Liver (tissue), 9 donors: Measurements from ENCODE around the gene FGR. TPM values are rescaled to one million over a fixed set of nuclear protein-coding genes. Genes with fewer than 3 reads are reported as not detected.
"Not testable (repeated sequence)": the region's sequence is repeated elsewhere in the genome, so short reads cannot be mapped to it uniquely, and the experiment has no call there.

Experiments used
- DNase-seq: peaks from one replicate; pipeline ENCODE4 v3.0.0-alpha.2; 2017; ENCODE audit warnings: low spot score
- H3K27ac ChIP-seq, 2 donors: one replicate each; pipeline ENCODE4 v1.7.0; 2013; ENCODE audit warnings: inconsistent platforms in 2 of 2, low read length in 2 of 2, control low read depth in 1 of 2, low read depth in 1 of 2, mild to moderate bottlenecking in 1 of 2
- H3K27me3 ChIP-seq, 4 donors: one replicate each; pipeline versions ENCODE4 v1.6.1 to v1.7.0; 2013; ENCODE audit warnings: low read length in 3 of 4, inconsistent platforms in 1 of 4, mild to moderate bottlenecking in 1 of 4, moderate library complexity in 1 of 4; ENCODE audit not compliant: control insufficient read depth in 4 of 4, insufficient read depth in 4 of 4
- H3K36me3 ChIP-seq, 4 donors: one replicate each; pipeline versions ENCODE4 v1.6.1 to v1.7.0; 2013; ENCODE audit warnings: low read length in 3 of 4, mild to moderate bottlenecking in 3 of 4, low read depth in 1 of 4, moderate library complexity in 1 of 4; ENCODE audit not compliant: control insufficient read depth in 4 of 4, insufficient read depth in 3 of 4
- H3K4me1 ChIP-seq, 4 donors: one replicate each; pipeline versions ENCODE4 v1.6.1 to v1.7.0; 2013; ENCODE audit warnings: low read length in 3 of 4, mild to moderate bottlenecking in 3 of 4, moderate library complexity in 1 of 4; ENCODE audit not compliant: control insufficient read depth in 4 of 4, insufficient read depth in 4 of 4
- H3K4me3 ChIP-seq, 3 donors: one replicate each; pipeline versions ENCODE4 v1.6.1 to v1.7.0; 2013; ENCODE audit warnings: low read length in 3 of 3, control low read depth in 1 of 3, low read depth in 1 of 3, mild to moderate bottlenecking in 1 of 3
- H3K9ac ChIP-seq, 2 donors: one replicate each; pipeline ENCODE4 v1.7.0; 2013; ENCODE audit warnings: low read length in 2 of 2, mild to moderate bottlenecking in 2 of 2, moderate library complexity in 2 of 2, control low read depth in 1 of 2, low read depth in 1 of 2
- H3K9me3 ChIP-seq, 4 donors: one replicate each; pipeline versions ENCODE4 v1.6.1 to v1.7.0; 2013; ENCODE audit warnings: low read length in 3 of 4; ENCODE audit not compliant: control insufficient read depth in 4 of 4
- EGR1 ChIP-seq, 2 donors: IDR thresholded peaks; 2 replicates each; pipeline ENCODE4 v1.6.1; 2016 to 2018; ENCODE audit warnings: antibody characterized with exemption in 2 of 2, low read depth in 2 of 2
- FOXA1 ChIP-seq: IDR thresholded peaks from 2 replicates; pipeline ENCODE4 v1.6.1; 2016; ENCODE audit warnings: antibody characterized with exemption
- FOXA2 ChIP-seq: IDR thresholded peaks from 2 replicates; pipeline ENCODE4 v1.6.1; 2016; ENCODE audit warnings: antibody characterized with exemption
- GABPA ChIP-seq, 2 donors: IDR thresholded peaks in 1 of 2; conservative IDR thresholded peaks in 1 of 2; 2 replicates each; pipeline ENCODE4 v1.6.1; 2016; ENCODE audit warnings: antibody characterized with exemption in 2 of 2, mild to moderate bottlenecking in 1 of 2, moderate library complexity in 1 of 2
- HNF4A ChIP-seq, 2 donors: conservative IDR thresholded peaks; 2 replicates each; pipeline ENCODE4 v1.6.1; 2016; ENCODE audit warnings: antibody characterized with exemption in 2 of 2, mild to moderate bottlenecking in 2 of 2
- HNF4G ChIP-seq: IDR thresholded peaks from 2 replicates; pipeline ENCODE4 v1.6.1; 2016; ENCODE audit warnings: antibody characterized with exemption
- JUND ChIP-seq, 2 donors: IDR thresholded peaks; 2 replicates each; pipeline ENCODE4 v1.6.1; 2016; ENCODE audit warnings: antibody characterized with exemption in 2 of 2
- RAD21 ChIP-seq, 2 donors: IDR thresholded peaks; 2 replicates each; pipeline ENCODE4 v1.6.1; 2016; ENCODE audit warnings: antibody characterized with exemption in 2 of 2, mild to moderate bottlenecking in 2 of 2
- RXRA ChIP-seq, 2 donors: IDR thresholded peaks; 2 replicates each; pipeline ENCODE4 v1.6.1; 2017 to 2018; ENCODE audit warnings: antibody characterized with exemption in 2 of 2, mild to moderate bottlenecking in 1 of 2
- SP1 ChIP-seq: IDR thresholded peaks from 2 replicates; pipeline ENCODE4 v1.6.1; 2018; ENCODE audit warnings: antibody characterized with exemption, mild to moderate bottlenecking
- TAF1 ChIP-seq: conservative IDR thresholded peaks from 2 replicates; pipeline ENCODE4 v1.6.1; 2016; ENCODE audit warnings: antibody characterized with exemption, mild to moderate bottlenecking
- ZBTB33 ChIP-seq: IDR thresholded peaks from 2 replicates; pipeline ENCODE4 v1.6.1; 2016; ENCODE audit warnings: antibody characterized with exemption
- WGBS: extraction: QIAGEN DNeasy Blood & Tissue Kit; methylation state at CpG from one replicate; pipeline ENCODE4 v1.1.7; 2013; 5-methylcytosine and 5-hydroxymethylcytosine counted together
- polyA plus RNA-seq, 2 donors: library from polyadenylated mRNA; stranded (reverse) in 1 of 2; unstranded in 1 of 2; fragments of 200-250 nt in 1 of 2; fragments of >200 nt in 1 of 2; fragmentation: Nextera tagmentation in 1 of 2; extraction: Ambion mirVana in 1 of 2; gene quantifications; one replicate each; pipeline versions ENCODE4 v1.2.1 to v1.2.3, GENCODE V29; 2013 to 2015
- total RNA-seq, 2 donors: library from RNA; depleted of rRNA; stranded (reverse); fragments of >200 nt; gene quantifications; one replicate each; pipeline ENCODE4 v1.2.3, GENCODE V29; 2014
- TF ChIP-seq, protein P1 (sequence below): fragments of 150-350 bp; IDR thresholded peaks from 2 replicates; pipeline ENCODE4 v1.5.1; 2017; ENCODE audit warnings: improper control_type of control experiment, low read depth, low read length; ENCODE audit not compliant: missing input control
- TF ChIP-seq, protein P2 (sequence below): IDR thresholded peaks from 2 replicates; pipeline ENCODE4 v1.6.1; 2016; ENCODE audit warnings: antibody characterized with exemption, mild to moderate bottlenecking
- TF ChIP-seq, protein P3 (sequence below): IDR thresholded peaks from 2 replicates; pipeline ENCODE4 v1.6.1; 2016; ENCODE audit warnings: antibody characterized with exemption
- donor health status: healthy.
- donor health status: healthy.
- donor health status: healthy.
- donor health status: healthy.
- donor health status: healthy.

Gene FGR
- total and polyA plus RNA-seq, 4 donors: 2.8 to 20.2 (median 6.2) TPM

DNA sequence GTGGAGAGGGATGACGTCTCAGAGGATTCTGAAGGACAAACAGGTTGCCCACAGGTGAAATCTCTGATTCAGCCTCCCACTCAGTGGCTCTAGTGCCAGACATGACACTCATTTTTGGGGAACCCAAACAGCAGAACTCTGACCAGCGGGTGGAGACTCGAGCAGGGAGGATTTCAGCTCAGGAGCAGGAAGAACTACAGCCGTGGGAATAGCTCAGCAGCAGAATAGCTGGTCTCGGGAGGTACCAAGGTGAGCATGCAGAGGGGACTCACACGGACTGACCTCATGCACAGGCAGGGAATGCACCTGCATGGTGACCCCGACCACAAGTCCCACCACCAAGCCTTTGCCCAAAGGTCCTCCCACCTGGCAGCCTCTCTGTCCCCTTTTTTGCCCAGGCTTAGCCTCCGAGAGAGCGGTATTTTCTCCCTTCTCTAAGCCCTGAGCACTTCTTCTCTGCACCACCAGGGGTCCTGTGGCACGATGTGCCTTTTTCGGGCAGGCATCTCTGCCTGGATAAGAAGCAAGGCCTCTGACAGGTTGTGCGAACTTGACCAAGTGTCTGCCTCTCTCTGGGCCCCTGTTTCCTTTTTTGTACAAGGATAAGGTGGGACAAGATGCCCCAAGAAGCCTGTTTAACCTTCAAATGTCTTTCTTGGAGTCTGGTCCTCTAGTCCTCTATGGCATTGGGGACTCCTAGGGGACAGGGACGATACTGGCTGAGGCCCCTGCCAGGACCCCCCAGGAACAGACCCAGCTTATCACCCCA is 8.8 kb upstream of the FGR start:
- no peaks in the 10 kb centered on the region for H3K36me3 ChIP-seq
- TF ChIP-seq RAD21 (IDR thresholded peaks at IDR 0.05): peak; percentile 60 to 81
- TF ChIP-seq, protein P1, sequence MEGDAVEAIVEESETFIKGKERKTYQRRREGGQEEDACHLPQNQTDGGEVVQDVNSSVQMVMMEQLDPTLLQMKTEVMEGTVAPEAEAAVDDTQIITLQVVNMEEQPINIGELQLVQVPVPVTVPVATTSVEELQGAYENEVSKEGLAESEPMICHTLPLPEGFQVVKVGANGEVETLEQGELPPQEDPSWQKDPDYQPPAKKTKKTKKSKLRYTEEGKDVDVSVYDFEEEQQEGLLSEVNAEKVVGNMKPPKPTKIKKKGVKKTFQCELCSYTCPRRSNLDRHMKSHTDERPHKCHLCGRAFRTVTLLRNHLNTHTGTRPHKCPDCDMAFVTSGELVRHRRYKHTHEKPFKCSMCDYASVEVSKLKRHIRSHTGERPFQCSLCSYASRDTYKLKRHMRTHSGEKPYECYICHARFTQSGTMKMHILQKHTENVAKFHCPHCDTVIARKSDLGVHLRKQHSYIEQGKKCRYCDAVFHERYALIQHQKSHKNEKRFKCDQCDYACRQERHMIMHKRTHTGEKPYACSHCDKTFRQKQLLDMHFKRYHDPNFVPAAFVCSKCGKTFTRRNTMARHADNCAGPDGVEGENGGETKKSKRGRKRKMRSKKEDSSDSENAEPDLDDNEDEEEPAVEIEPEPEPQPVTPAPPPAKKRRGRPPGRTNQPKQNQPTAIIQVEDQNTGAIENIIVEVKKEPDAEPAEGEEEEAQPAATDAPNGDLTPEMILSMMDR: peak; percentile 73
- no peak for TF ChIP-seq FOXA2
- no peak for TF ChIP-seq RXRA (IDR thresholded peaks at IDR 0.05)
- no peak for TF ChIP-seq HNF4A (conservative IDR thresholded peaks at IDR 0.05)
- TF ChIP-seq EGR1 (IDR thresholded peaks at IDR 0.05; ENCODE audit: low read depth in 2 of 2): no peak
- no peak for TF ChIP-seq SP1
- TF ChIP-seq GABPA (IDR thresholded peaks at IDR 0.05 in 1 of 2, conservative IDR thresholded peaks at IDR 0.05 in 1 of 2): no peak
- no peak for TF ChIP-seq JUND (IDR thresholded peaks at IDR 0.05)
- no peak for TF ChIP-seq TAF1
- no peak for TF ChIP-seq HNF4G
- TF ChIP-seq, protein P2, sequence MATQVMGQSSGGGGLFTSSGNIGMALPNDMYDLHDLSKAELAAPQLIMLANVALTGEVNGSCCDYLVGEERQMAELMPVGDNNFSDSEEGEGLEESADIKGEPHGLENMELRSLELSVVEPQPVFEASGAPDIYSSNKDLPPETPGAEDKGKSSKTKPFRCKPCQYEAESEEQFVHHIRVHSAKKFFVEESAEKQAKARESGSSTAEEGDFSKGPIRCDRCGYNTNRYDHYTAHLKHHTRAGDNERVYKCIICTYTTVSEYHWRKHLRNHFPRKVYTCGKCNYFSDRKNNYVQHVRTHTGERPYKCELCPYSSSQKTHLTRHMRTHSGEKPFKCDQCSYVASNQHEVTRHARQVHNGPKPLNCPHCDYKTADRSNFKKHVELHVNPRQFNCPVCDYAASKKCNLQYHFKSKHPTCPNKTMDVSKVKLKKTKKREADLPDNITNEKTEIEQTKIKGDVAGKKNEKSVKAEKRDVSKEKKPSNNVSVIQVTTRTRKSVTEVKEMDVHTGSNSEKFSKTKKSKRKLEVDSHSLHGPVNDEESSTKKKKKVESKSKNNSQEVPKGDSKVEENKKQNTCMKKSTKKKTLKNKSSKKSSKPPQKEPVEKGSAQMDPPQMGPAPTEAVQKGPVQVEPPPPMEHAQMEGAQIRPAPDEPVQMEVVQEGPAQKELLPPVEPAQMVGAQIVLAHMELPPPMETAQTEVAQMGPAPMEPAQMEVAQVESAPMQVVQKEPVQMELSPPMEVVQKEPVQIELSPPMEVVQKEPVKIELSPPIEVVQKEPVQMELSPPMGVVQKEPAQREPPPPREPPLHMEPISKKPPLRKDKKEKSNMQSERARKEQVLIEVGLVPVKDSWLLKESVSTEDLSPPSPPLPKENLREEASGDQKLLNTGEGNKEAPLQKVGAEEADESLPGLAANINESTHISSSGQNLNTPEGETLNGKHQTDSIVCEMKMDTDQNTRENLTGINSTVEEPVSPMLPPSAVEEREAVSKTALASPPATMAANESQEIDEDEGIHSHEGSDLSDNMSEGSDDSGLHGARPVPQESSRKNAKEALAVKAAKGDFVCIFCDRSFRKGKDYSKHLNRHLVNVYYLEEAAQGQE: no peak
- TF ChIP-seq, protein P3, sequence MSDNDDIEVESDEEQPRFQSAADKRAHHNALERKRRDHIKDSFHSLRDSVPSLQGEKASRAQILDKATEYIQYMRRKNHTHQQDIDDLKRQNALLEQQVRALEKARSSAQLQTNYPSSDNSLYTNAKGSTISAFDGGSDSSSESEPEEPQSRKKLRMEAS: no peak
- no peak for TF ChIP-seq ZBTB33
- TF ChIP-seq FOXA1: no peak
- DNase-seq: peak; percentile 49
- H3K4me3 ChIP-seq: no peak overlapping the region
- no peaks in the 10 kb centered on the region for H3K27me3 ChIP-seq
- 37% methylated on average over 13 of the region's 13 CpGs for WGBS
- no peaks in the 10 kb centered on the region for H3K9me3 ChIP-seq
- no peaks in the 10 kb centered on the region for H3K4me1 ChIP-seq
- H3K27ac ChIP-seq: no peak overlapping the region
- no peak overlapping the region for H3K9ac ChIP-seq

DNA sequence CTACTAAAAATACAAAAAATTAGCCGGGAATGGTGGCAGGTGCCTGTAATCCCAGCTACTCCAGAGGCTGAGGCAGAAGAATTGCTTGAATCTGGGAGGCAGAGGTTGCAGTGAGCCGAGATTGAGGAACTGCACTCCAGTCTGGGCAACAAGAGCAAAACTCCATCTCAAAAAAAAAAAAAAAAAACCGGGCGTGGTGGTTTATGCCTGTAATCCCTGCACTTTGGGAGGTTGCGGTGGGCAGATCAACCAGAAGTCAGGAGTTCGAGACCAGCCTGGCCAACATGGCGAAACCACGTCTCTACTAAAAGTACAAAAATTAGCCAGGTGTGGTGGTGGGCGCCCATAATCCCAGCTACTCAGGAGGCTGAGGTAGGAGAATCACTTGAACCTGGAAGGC is 5.5 kb upstream of the FGR start:
- H3K4me3 ChIP-seq, H3K27me3 ChIP-seq, DNase-seq, H3K9ac ChIP-seq, H3K27ac ChIP-seq, H3K4me1 ChIP-seq, H3K36me3 ChIP-seq, H3K9me3 ChIP-seq: not testable (repeated sequence)
- 84% methylated on average over 9 of the region's 9 CpGs for WGBS
